CD8-positive, alpha-beta memory T cell (primary cell): Measurements from ENCODE around the gene GULP1. TPM values are rescaled to one million over a fixed set of nuclear protein-coding genes. Genes with fewer than 3 reads are reported as not detected.

Source experiments
- CTCF ChIA-PET: fragments of 350-600 bp; sonication (Branson Sonifier 250); formaldehyde crosslinking; loops from one replicate; lab custom pipeline; 2021; ENCODE audit warnings: antibody characterized with exemption; lab: Charles Lee
- POLR2A ChIA-PET: fragments of 350-600 bp; sonication (Branson Sonifier 250); formaldehyde crosslinking; loops from one replicate; lab custom pipeline; 2021; ENCODE audit warnings: antibody characterized with exemption; lab: Charles Lee
- DNase-seq, 5 donors: peaks; one replicate each; pipeline versions ENCODE4 v3.0.0 to v3.0.0-alpha.2; 2020 to 2022; ENCODE audit warnings: mixed read lengths in 1 of 5
- H3K27ac ChIP-seq: one replicate; pipeline ENCODE4 v1.7.0; 2013; ENCODE audit warnings: low read depth, mild to moderate bottlenecking, low read length, moderate library complexity
- H3K27me3 ChIP-seq: 2 replicates; pipeline ENCODE4 v1.7.0; 2013; ENCODE audit warnings: low read length, mild to moderate bottlenecking; ENCODE audit not compliant: insufficient read depth, poor library complexity, severe bottlenecking
- H3K36me3 ChIP-seq: 2 replicates; pipeline ENCODE4 v1.7.0; 2013; ENCODE audit warnings: mild to moderate bottlenecking, low read length, moderate library complexity; ENCODE audit not compliant: insufficient read depth
- H3K4me1 ChIP-seq: 2 replicates; pipeline ENCODE4 v1.7.0; 2013; ENCODE audit warnings: mild to moderate bottlenecking, low read length, moderate library complexity; ENCODE audit not compliant: insufficient read depth
- H3K4me3 ChIP-seq: 2 replicates; pipeline ENCODE4 v1.7.0; 2013; ENCODE audit warnings: mild to moderate bottlenecking, low read length
- H3K9me3 ChIP-seq: 2 replicates; pipeline ENCODE4 v1.7.0; 2013; ENCODE audit warnings: mild to moderate bottlenecking, low read length
- H3K27ac Mint-ChIP-seq, 8 donors: one replicate each; pipeline ENCODE4 v1.8.0; 2020 to 2021; ENCODE audit warnings: mixed read lengths in 8 of 8, mild to moderate bottlenecking in 6 of 8, inconsistent platforms in 3 of 8, moderate library complexity in 3 of 8
- H3K27me3 Mint-ChIP-seq, 2 donors: one replicate each; pipeline ENCODE4 v1.8.0; 2020 to 2021; ENCODE audit warnings: mixed read lengths in 2 of 2, mild to moderate bottlenecking in 1 of 2, moderate library complexity in 1 of 2
- H3K36me3 Mint-ChIP-seq, 3 donors: one replicate each; pipeline ENCODE4 v1.8.0; 2020 to 2021; ENCODE audit warnings: mixed read lengths in 3 of 3, inconsistent platforms in 1 of 3, mild to moderate bottlenecking in 1 of 3
- H3K4me1 Mint-ChIP-seq, 3 donors: one replicate each; pipeline ENCODE4 v1.8.0; 2020 to 2021; ENCODE audit warnings: mixed read lengths in 3 of 3, inconsistent platforms in 1 of 3, mild to moderate bottlenecking in 1 of 3
- H3K4me3 Mint-ChIP-seq, 7 donors: one replicate each; pipeline ENCODE4 v1.8.0; 2020 to 2021; ENCODE audit warnings: mixed read lengths in 7 of 7, mild to moderate bottlenecking in 6 of 7, moderate library complexity in 4 of 7, inconsistent platforms in 2 of 7
- H3K9me3 Mint-ChIP-seq, 5 donors: one replicate each; pipeline ENCODE4 v1.8.0; 2020 to 2022; ENCODE audit warnings: mixed read lengths in 5 of 5, mild to moderate bottlenecking in 3 of 5, moderate library complexity in 2 of 5, inconsistent platforms in 1 of 5
- polyA plus RNA-seq: library from polyadenylated mRNA; unstranded; fragments of 300-500 nt; fragmentation: Illumina TruSeq; gene quantifications from one replicate; pipeline ENCODE4 v1.2.3, GENCODE V29; 2021
- total RNA-seq, 2 experiments: library from RNA; stranded (reverse); gene quantifications; one replicate each; pipeline ENCODE4 v1.2.3, GENCODE V29; 2021

The GULP1 gene
- total and polyA plus RNA-seq, 3 experiments from 2014 or later: not detected

DNA sequence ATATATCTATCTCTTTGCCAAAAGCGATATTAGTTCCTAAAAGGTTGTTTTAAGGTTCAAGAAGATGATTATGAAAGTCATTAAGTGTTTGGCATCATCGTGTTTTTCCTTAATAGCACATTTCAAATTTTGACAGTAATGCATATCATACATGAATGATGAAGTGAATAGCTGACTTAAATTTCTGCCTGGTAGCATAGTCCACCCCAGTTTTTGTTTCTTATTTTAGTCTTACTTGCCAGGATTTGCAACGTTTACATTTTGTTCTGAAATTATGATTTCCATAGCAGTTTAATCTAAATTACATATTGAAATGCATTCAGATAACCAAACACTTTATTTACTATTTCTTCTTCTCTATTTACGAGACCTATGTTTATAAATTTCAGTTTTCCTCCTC is 201.1 kb downstream of the GULP1 start:
- Mint-ChIP-seq H3K36me3 (no peaks in the 10 kb centered on the region), H3K4me3 (no peak overlapping the region), H3K4me1 (no peaks in the 10 kb centered on the region), H3K9me3 (peaks cover 0 to 2% (median 0%) of the 10 kb centered on the region in 5 donors), H3K27ac (no peak overlapping the region), H3K27me3 (no peaks in the 10 kb centered on the region)
- no peak for DNase-seq
- CTCF ChIA-PET: no interaction called here
- Histone ChIP-seq H3K27me3 (no peaks in the 10 kb centered on the region), H3K36me3 (no peaks in the 10 kb centered on the region), H3K4me3 (no peak overlapping the region), H3K9me3 (no peaks in the 10 kb centered on the region), H3K4me1 (no peaks in the 10 kb centered on the region), H3K27ac (no peak overlapping the region)
- POLR2A ChIA-PET: no interaction called here

DNA sequence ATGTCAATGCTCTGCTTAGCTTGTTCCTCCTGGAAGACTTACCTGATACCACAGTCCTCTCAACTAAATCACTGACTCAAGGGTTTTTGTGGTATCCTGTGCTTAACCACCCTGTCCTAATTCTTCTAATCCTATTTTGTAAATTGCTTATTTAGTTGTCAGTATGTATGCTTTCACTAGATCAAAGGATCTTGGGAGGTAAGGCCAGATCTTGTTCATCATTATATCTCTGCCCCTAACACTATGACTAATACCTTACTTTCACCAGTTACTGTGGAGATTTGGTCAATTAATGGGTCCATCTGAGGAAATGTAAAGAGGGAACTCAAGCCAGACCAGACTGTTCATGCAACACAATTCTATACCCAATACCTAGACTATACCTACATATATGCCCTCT is 203.2 kb downstream of the GULP1 start:
- Histone ChIP-seq H3K4me1 (no peaks in the 10 kb centered on the region), H3K27ac (no peak overlapping the region), H3K9me3 (no peaks in the 10 kb centered on the region), H3K36me3 (no peaks in the 10 kb centered on the region), H3K4me3 (no peak overlapping the region), H3K27me3 (no peaks in the 10 kb centered on the region)
- ChIA-PET POLR2A (no interaction called here), CTCF (no interaction called here)
- H3K27me3 Mint-ChIP-seq: no peaks in the 10 kb centered on the region
- no peak for DNase-seq
- H3K9me3 Mint-ChIP-seq: peaks cover 0 to 2% (median 0%) of the 10 kb centered on the region in 5 donors
- H3K36me3 Mint-ChIP-seq: no peaks in the 10 kb centered on the region
- no peaks in the 10 kb centered on the region for H3K4me1 Mint-ChIP-seq
- H3K4me3 Mint-ChIP-seq: no peak overlapping the region
- no peak overlapping the region for H3K27ac Mint-ChIP-seq

DNA sequence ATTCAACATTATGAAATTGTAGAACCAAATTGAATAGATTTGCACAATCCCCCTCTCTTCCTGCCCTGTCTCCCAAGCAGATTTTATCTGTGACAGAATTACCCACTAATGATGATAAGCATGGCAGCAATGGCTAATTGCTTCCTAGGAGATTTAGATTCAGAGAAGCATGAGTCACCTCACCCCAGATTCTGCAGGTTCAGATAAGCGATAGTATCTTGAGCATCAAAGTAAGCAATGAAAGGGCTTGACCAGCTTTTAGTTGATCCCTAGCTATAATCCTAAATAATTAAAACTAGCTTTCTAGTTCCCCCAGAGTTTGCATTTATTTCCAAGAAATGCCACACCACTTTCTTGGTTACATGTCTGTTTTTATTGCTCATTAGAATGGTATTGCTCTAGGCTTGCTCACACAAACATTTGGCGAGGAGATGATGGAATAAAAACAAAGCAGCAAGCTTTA is 204.3 kb downstream of the GULP1 start:
- Mint-ChIP-seq H3K27ac (no peak overlapping the region), H3K36me3 (no peaks in the 10 kb centered on the region), H3K27me3 (no peaks in the 10 kb centered on the region), H3K4me1 (no peaks in the 10 kb centered on the region), H3K4me3 (no peak overlapping the region), H3K9me3 (peaks cover 0 to 2% (median 0%) of the 10 kb centered on the region in 5 donors)
- no peaks in the 10 kb centered on the region for H3K4me1 ChIP-seq
- H3K27me3 ChIP-seq: no peaks in the 10 kb centered on the region
- no peaks in the 10 kb centered on the region for H3K36me3 ChIP-seq
- no peak for DNase-seq
- no peak overlapping the region for H3K27ac ChIP-seq
- H3K4me3 ChIP-seq: no peak overlapping the region
- ChIA-PET CTCF (no interaction called here), POLR2A (no interaction called here)
- no peaks in the 10 kb centered on the region for H3K9me3 ChIP-seq

- Histone ChIP-seq H3K4me1 (no peaks in the 10 kb centered on the region), H3K27ac (no peak overlapping the region), H3K36me3 (no peaks in the 10 kb centered on the region), H3K4me3 (no peak overlapping the region), H3K27me3 (no peaks in the 10 kb centered on the region), H3K9me3 (no peaks in the 10 kb centered on the region)
- Mint-ChIP-seq H3K4me1 (no peaks in the 10 kb centered on the region), H3K27me3 (no peaks in the 10 kb centered on the region), H3K9me3 (peaks cover 0 to 2% (median 0%) of the 10 kb centered on the region in 5 donors), H3K36me3 (no peaks in the 10 kb centered on the region), H3K27ac (no peak overlapping the region), H3K4me3 (no peak overlapping the region)
- CTCF ChIA-PET: no interaction called here
- POLR2A ChIA-PET: no interaction called here
- DNase-seq: no peak
Measured at GRCh38 chr2:188497726-188498125, 206.1 kb downstream of the GULP1 start.

GRCh38 chr2:188503975-188504374 is 212.3 kb downstream of the GULP1 start:
- Histone ChIP-seq H3K9me3 (no peaks in the 10 kb centered on the region), H3K27me3 (no peaks in the 10 kb centered on the region), H3K27ac (no peak overlapping the region), H3K4me1 (no peaks in the 10 kb centered on the region), H3K36me3 (no peaks in the 10 kb centered on the region), H3K4me3 (no peak overlapping the region)
- DNase-seq: no peak
- Mint-ChIP-seq H3K4me1 (no peaks in the 10 kb centered on the region), H3K9me3 (peaks cover 0 to 2% (median 0%) of the 10 kb centered on the region in 5 donors), H3K27me3 (no peaks in the 10 kb centered on the region), H3K36me3 (no peaks in the 10 kb centered on the region), H3K27ac (no peak overlapping the region), H3K4me3 (no peak overlapping the region)
- CTCF ChIA-PET: no interaction called here
- POLR2A ChIA-PET: no interaction called here

GRCh38 chr2:188506843-188507242 is 215.2 kb downstream of the GULP1 start:
- Histone ChIP-seq H3K27me3 (no peaks in the 10 kb centered on the region), H3K4me3 (no peak overlapping the region), H3K4me1 (no peaks in the 10 kb centered on the region), H3K9me3 (no peaks in the 10 kb centered on the region), H3K36me3 (no peaks in the 10 kb centered on the region), H3K27ac (no peak overlapping the region)
- H3K9me3 Mint-ChIP-seq: no peaks in the 10 kb centered on the region
- H3K27me3 Mint-ChIP-seq: no peaks in the 10 kb centered on the region
- CTCF ChIA-PET: no interaction called here
- no peak overlapping the region for H3K27ac Mint-ChIP-seq
- H3K4me1 Mint-ChIP-seq: no peaks in the 10 kb centered on the region
- POLR2A ChIA-PET: no interaction called here
- no peak overlapping the region for H3K4me3 Mint-ChIP-seq
- DNase-seq: no peak
- H3K36me3 Mint-ChIP-seq: no peaks in the 10 kb centered on the region

- no peak overlapping the region for H3K27ac Mint-ChIP-seq
- ChIA-PET CTCF (no interaction called here), POLR2A (no interaction called here)
- H3K36me3 Mint-ChIP-seq: no peaks in the 10 kb centered on the region
- H3K27ac ChIP-seq: no peak overlapping the region
- H3K9me3 ChIP-seq: no peaks in the 10 kb centered on the region
- H3K4me1 ChIP-seq: no peaks in the 10 kb centered on the region
- no peaks in the 10 kb centered on the region for H3K27me3 ChIP-seq
- no peaks in the 10 kb centered on the region for H3K4me1 Mint-ChIP-seq
- no peak overlapping the region for H3K4me3 ChIP-seq
- no peaks in the 10 kb centered on the region for H3K9me3 Mint-ChIP-seq
- no peak overlapping the region for H3K4me3 Mint-ChIP-seq
- no peaks in the 10 kb centered on the region for H3K27me3 Mint-ChIP-seq
- H3K36me3 ChIP-seq: no peaks in the 10 kb centered on the region
- no peak for DNase-seq
Measured at GRCh38 chr2:188511346-188511745, 219.7 kb downstream of the GULP1 start.

DNA sequence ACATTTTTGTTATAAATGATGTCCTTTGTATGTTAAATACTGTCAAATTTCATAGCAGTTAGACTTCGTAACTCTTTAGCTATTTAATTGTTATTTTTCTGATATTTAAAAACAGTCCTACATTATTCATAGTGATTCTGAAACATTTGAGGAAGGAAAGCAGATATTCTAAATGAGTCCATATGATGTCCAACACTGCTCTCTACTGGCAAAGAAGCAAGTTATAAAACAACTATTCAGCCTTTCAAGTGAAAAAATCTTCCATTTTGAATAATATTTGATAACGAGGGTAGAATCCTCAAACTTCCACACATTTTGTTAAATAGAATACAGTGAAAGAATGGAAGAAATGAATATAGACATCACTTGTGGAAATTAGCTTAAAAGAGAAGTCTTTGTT is 220.8 kb downstream of the GULP1 start:
- DNase-seq: no peak
- no peak overlapping the region for H3K4me3 ChIP-seq
- CTCF ChIA-PET: no interaction called here

GRCh38 chr2:188515918-188516317 is 224.2 kb downstream of the GULP1 start:
- ChIA-PET CTCF (no interaction called here), POLR2A (no interaction called here)
- Histone ChIP-seq H3K4me3 (no peak overlapping the region), H3K27ac (no peak overlapping the region), H3K9me3 (no peaks in the 10 kb centered on the region), H3K27me3 (no peaks in the 10 kb centered on the region), H3K36me3 (no peaks in the 10 kb centered on the region), H3K4me1 (no peaks in the 10 kb centered on the region)
- no peak overlapping the region for H3K4me3 Mint-ChIP-seq
- no peak overlapping the region for H3K27ac Mint-ChIP-seq
- H3K9me3 Mint-ChIP-seq: no peaks in the 10 kb centered on the region
- peaks cover 0 to 2% of the 10 kb centered on the region in 2 donors for H3K27me3 Mint-ChIP-seq
- DNase-seq: no peak
- no peaks in the 10 kb centered on the region for H3K36me3 Mint-ChIP-seq
- no peaks in the 10 kb centered on the region for H3K4me1 Mint-ChIP-seq

More for the DNA sequence above, 220.8 kb downstream of the GULP1 start:
- H3K27me3 Mint-ChIP-seq: no peaks in the 10 kb centered on the region
- Histone ChIP-seq H3K36me3 (no peaks in the 10 kb centered on the region), H3K27me3 (no peaks in the 10 kb centered on the region), H3K27ac (no peak overlapping the region), H3K4me1 (no peaks in the 10 kb centered on the region), H3K9me3 (no peaks in the 10 kb centered on the region)
- no peaks in the 10 kb centered on the region for H3K4me1 Mint-ChIP-seq
- no peaks in the 10 kb centered on the region for H3K36me3 Mint-ChIP-seq
- POLR2A ChIA-PET: no interaction called here
- no peaks in the 10 kb centered on the region for H3K9me3 Mint-ChIP-seq
- H3K4me3 Mint-ChIP-seq: no peak overlapping the region
- H3K27ac Mint-ChIP-seq: no peak overlapping the region
